ENCODE measurements around the gene RUBCN. TPM values are rescaled to one million over a fixed set of nuclear protein-coding genes. Genes with fewer than 3 reads are reported as not detected.
"Not testable (repeated sequence)": the region's sequence is repeated elsewhere in the genome, so short reads cannot be mapped to it uniquely, and the experiment has no call there.

The RUBCN gene
- total and polyA plus RNA-seq, 2 donors (not counting 1 experiment from before 2014, with no cell fraction given) = 57.3 to 423 TPM

- CTCF ChIA-PET; H3K9me3 Mint-ChIP-seq (ENCODE audit: insufficient read depth); H2AFZ ChIP-seq (ENCODE audit: insufficient read depth, low read depth, low read length, poor library complexity, severe bottlenecking); H3K4me3 Mint-ChIP-seq; intact Hi-C loops (cut with micrococcal nuclease); H3K27me3 ChIP-seq (replicated peaks in 1 of 4; ENCODE audit: control extremely low read depth in 1 of 4, control insufficient read depth in 3 of 4, insufficient read depth in 4 of 4, low read length in 3 of 4); H3K4me2 ChIP-seq (replicated peaks; ENCODE audit: low read depth, low read length, poor library complexity, severe bottlenecking); ATAC-seq (ENCODE audit: low read depth); H3K27ac ChIP-seq (ENCODE audit: low read length in 2 of 2); DNase-seq; POLR2A ChIA-PET; H3K4me1 ChIP-seq (ENCODE audit: control insufficient read depth in 2 of 2, insufficient read depth in 2 of 2, low read length in 2 of 2); H3K9ac ChIP-seq (ENCODE audit: low read length); H3K79me2 ChIP-seq (ENCODE audit: control insufficient read depth, insufficient read depth, low read length); H4K20me1 ChIP-seq (ENCODE audit: control insufficient read depth, insufficient read depth, low read length, poor library complexity, severe bottlenecking); H3K9me3 ChIP-seq (ENCODE audit: control extremely low read depth in 1 of 3, control insufficient read depth in 2 of 3, insufficient read depth in 1 of 3, low read length in 2 of 3); H3K4me1 Mint-ChIP-seq; H3K27me3 Mint-ChIP-seq; H3K4me3 ChIP-seq (ENCODE audit: control extremely low read depth in 1 of 5, extremely low read depth in 1 of 5, insufficient read depth in 1 of 5, low read depth in 2 of 5, low read length in 4 of 5): not testable (repeated sequence)
- 98% methylated on average over 8 of the region's 13 CpGs for WGBS (ENCODE audit: insufficient coverage)
- H3K27ac Mint-ChIP-seq = peak overlapping the region; percentile 10
- peaks cover 4 to 25% of the 10 kb centered on the region in 2 experiments for H3K36me3 ChIP-seq (replicated peaks in 1 of 2; ENCODE audit: control extremely low read depth in 1 of 2, control insufficient read depth in 1 of 2, extremely low read depth in 1 of 2, insufficient read depth in 2 of 2, low read length in 1 of 2)
These were observed 115.2 kb downstream of the RUBCN start for GRCh38 chr3:197621478-197621877.

Other genes starting within 250 kb of the RUBCN start
- 48.1 and 59.3 TPM in 2 replicates for gene BDH1, start 180.9 kb downstream of the RUBCN start, total RNA-seq
- gene BDH1, start 180.9 kb downstream of the RUBCN start, polyA plus RNA-seq = 21.1 and 34.6 TPM in 2 replicates
- 110 and 121 TPM in 2 replicates for gene FYTTD1, start 13.0 kb upstream of the RUBCN start, total RNA-seq
- gene FYTTD1, start 13.0 kb upstream of the RUBCN start, polyA plus RNA-seq = 6.2 and 11.8 TPM in 2 replicates
- 136 and 145 TPM in 2 replicates for gene LRCH3, start 54.4 kb upstream of the RUBCN start, total RNA-seq
- gene LRCH3, start 54.4 kb upstream of the RUBCN start, polyA plus RNA-seq = 30.1 and 30.2 TPM in 2 replicates
- 1,136 and 1,228 TPM in 2 replicates for gene RPL35A, start 213.3 kb upstream of the RUBCN start, total RNA-seq
- 1,242 and 1,499 TPM in 2 replicates for gene RPL35A, start 213.3 kb upstream of the RUBCN start, polyA plus RNA-seq
- 5.5 and 6.7 TPM in 2 replicates for gene LMLN, start 223.3 kb upstream of the RUBCN start, total RNA-seq
- gene LMLN, start 223.3 kb upstream of the RUBCN start, polyA plus RNA-seq = 1.4 and 1.7 TPM in 2 replicates